Karpas-422 (cell line): ENCODE measurements around the gene AQP2. TPM values are rescaled to one million over a fixed set of nuclear protein-coding genes. Genes with fewer than 3 reads are reported as not detected.

Experiments
- DNase-seq: peaks from one replicate; pipeline ENCODE4 v3.0.0-alpha.2; 2015
- H2AFZ ChIP-seq: fragments of 200-600 bp; sonication (generic); 2 replicates; pipeline ENCODE4 v1.6.1; 2014; ENCODE audit warnings: antibody characterized with exemption, low read length, mixed read lengths
- H3K27ac ChIP-seq: fragments of 200-600 bp; sonication (generic); 2 replicates; pipeline ENCODE4 v1.5.1; 2014; ENCODE audit warnings: mild to moderate bottlenecking, low read length, moderate library complexity
- H3K27me3 ChIP-seq: fragments of 200-600 bp; sonication (generic); 2 replicates; pipeline ENCODE4 v1.6.1; 2014; ENCODE audit warnings: low read length, mixed read lengths
- H3K36me3 ChIP-seq: fragments of 200-600 bp; sonication (generic); 2 replicates; pipeline ENCODE4 v1.6.1; 2014; ENCODE audit warnings: low read length, mixed read lengths; ENCODE audit not compliant: insufficient read depth
- H3K4me1 ChIP-seq: fragments of 200-600 bp; sonication (generic); 2 replicates; pipeline ENCODE4 v1.6.1; 2014; ENCODE audit warnings: mild to moderate bottlenecking, low read length, mixed read lengths
- H3K4me2 ChIP-seq: fragments of 200-600 bp; sonication (generic); 2 replicates; pipeline ENCODE4 v1.6.1; 2014; ENCODE audit warnings: low read length, low read depth, mild to moderate bottlenecking; ENCODE audit not compliant: poor library complexity, severe bottlenecking
- H3K4me3 ChIP-seq: fragments of 200-600 bp; sonication (generic); 2 replicates; pipeline ENCODE4 v1.5.1; 2014; ENCODE audit warnings: mild to moderate bottlenecking, antibody characterized with exemption, low read length, mixed read lengths
- H3K79me2 ChIP-seq: fragments of 200-600 bp; sonication (generic); 2 replicates; pipeline ENCODE4 v1.6.1; 2014; ENCODE audit warnings: mild to moderate bottlenecking, low read length, mixed read lengths
- H3K9ac ChIP-seq: fragments of 200-600 bp; sonication (generic); 2 replicates; pipeline ENCODE4 v1.6.0; 2014; ENCODE audit warnings: low read length
- H3K9me2 ChIP-seq: fragments of 200-600 bp; sonication (generic), shearing (Covaris generic); replicated peaks from 2 replicates; pipeline ENCODE4 v1.6.0; 2014; ENCODE audit warnings: mild to moderate bottlenecking, low read length, moderate library complexity; ENCODE audit not compliant: insufficient read depth
- H3K9me3 ChIP-seq: fragments of 300-700, 200-600 bp; sonication (generic); 2 replicates; pipeline ENCODE4 v1.6.1; 2014; ENCODE audit warnings: low read length, mixed read lengths
- H4K20me1 ChIP-seq: fragments of 200-600 bp; sonication (generic); 2 replicates; pipeline ENCODE4 v1.6.1; 2014; ENCODE audit warnings: mild to moderate bottlenecking, antibody characterized with exemption, low read length, low read depth; ENCODE audit not compliant: insufficient read depth
- total RNA-seq: library from RNA; depleted of rRNA; stranded (reverse); fragments of >200 nt; shearing (Covaris generic); gene quantifications from 2 replicates; pipeline ENCODE4 v1.2.3, GENCODE V29; 2014; ENCODE audit warnings: low replicate concordance

Gene AQP2
- total RNA-seq, 1 experiment from 2014 or later: 0.63 TPM

GRCh38 chr12:49953961-49954846 lies 3.7 kb downstream of the AQP2 start:
- peaks cover 100% of the 10 kb centered on the region for H3K4me1 ChIP-seq
- peak overlapping the region; percentile 99 for H3K27ac ChIP-seq
- H2AFZ ChIP-seq: no peak overlapping the region
- H3K9ac ChIP-seq: peak overlapping the region; percentile 55
- no peaks in the 10 kb centered on the region for H3K9me3 ChIP-seq
- peak overlapping the region; percentile 11 for H3K4me2 ChIP-seq
- H4K20me1 ChIP-seq: no peaks in the 10 kb centered on the region
- no peaks in the 10 kb centered on the region for H3K79me2 ChIP-seq
- DNase-seq: peak; percentile 56
- H3K4me3 ChIP-seq: no peak overlapping the region
- no peaks in the 10 kb centered on the region for H3K9me2 ChIP-seq
- no peaks in the 10 kb centered on the region for H3K27me3 ChIP-seq
- H3K36me3 ChIP-seq: no peaks in the 10 kb centered on the region; the same call in 1 of the 2 replicates

DNA sequence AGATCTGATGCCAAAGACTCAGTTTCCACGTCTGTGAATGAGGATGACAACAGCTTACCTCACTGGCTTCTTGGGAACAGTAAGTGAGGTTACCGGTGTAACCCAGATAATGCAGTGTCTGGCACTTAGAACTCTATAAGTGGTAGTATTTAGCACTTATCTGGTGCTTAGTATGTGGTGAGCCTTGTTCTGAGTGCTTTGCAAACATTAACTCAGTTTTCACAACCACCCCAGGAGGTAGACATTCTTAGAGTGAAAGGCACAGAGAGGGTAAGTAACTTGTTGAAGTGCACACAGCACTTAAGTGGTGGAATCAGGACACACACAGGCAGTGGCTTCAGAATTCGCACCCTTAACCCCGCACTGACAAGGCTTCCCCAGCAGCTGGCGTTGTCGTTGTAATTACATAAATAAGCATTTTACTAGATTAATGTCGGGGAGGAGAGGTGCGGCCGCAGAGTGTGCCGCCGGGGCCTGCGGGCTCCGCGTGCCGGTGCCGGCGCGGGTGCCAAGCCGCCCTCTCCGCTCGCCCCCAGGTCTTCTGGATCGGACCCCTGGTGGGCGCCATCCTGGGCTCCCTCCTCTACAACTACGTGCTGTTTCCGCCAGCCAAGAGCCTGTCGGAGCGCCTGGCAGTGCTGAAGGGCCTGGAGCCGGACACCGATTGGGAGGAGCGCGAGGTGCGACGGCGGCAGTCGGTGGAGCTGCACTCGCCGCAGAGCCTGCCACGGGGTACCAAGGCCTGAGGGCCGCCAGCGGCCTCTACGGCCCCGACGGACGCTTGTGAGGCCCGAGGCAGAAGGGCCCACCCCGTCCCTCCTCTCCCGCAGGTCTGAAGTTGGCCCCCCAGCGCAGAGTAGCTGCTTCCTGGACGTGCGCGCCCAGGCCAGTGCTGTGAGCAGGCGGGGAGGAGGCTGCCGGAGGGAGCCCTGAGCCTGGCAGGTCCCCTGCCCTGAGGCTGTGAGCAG lies 4.6 kb downstream of the AQP2 start:
- Histone ChIP-seq H2AFZ (no peak overlapping the region), H3K9ac (peak overlapping the region; percentile 70)

GRCh38 chr12:49955899-49956662 lies 5.5 kb downstream of the AQP2 start:
- no peaks in the 10 kb centered on the region for H3K9me2 ChIP-seq
- no peaks in the 10 kb centered on the region for H3K79me2 ChIP-seq
- DNase-seq: peak; percentile 75
- H3K4me1 ChIP-seq: peaks cover 100% of the 10 kb centered on the region
- H2AFZ ChIP-seq: no peak overlapping the region
- peak overlapping the region; percentile 65 for H3K4me2 ChIP-seq
- peak overlapping the region; percentile 99 for H3K27ac ChIP-seq
- no peaks in the 10 kb centered on the region for H3K27me3 ChIP-seq
- H3K4me3 ChIP-seq: peak overlapping the region; percentile 36; the same call in 1 of the 2 replicates
- no peaks in the 10 kb centered on the region for H4K20me1 ChIP-seq
- H3K9ac ChIP-seq: peak overlapping the region; percentile 70
- no peaks in the 10 kb centered on the region for H3K9me3 ChIP-seq
- H3K36me3 ChIP-seq: no peaks in the 10 kb centered on the region; the same call in 1 of the 2 replicates

More for the DNA sequence above, 4.6 kb downstream of the AQP2 start:
- H3K4me1 ChIP-seq: peaks cover 100% of the 10 kb centered on the region
- no peaks in the 10 kb centered on the region; the same call in 1 of the 2 replicates for H3K36me3 ChIP-seq
- no peaks in the 10 kb centered on the region for H3K9me2 ChIP-seq
- H3K9me3 ChIP-seq: no peaks in the 10 kb centered on the region
- H3K79me2 ChIP-seq: no peaks in the 10 kb centered on the region
- no peaks in the 10 kb centered on the region for H3K27me3 ChIP-seq
- H3K4me2 ChIP-seq: peak overlapping the region; percentile 65
- H3K27ac ChIP-seq: peak overlapping the region; percentile 99
- H4K20me1 ChIP-seq: no peaks in the 10 kb centered on the region
- H3K4me3 ChIP-seq: no peak overlapping the region
- peak; percentile 57 for DNase-seq

- Histone ChIP-seq H3K4me1 (peaks cover 96% of the 10 kb centered on the region), H3K79me2 (peaks cover under 1% of the 10 kb centered on the region), H3K27ac (peak overlapping the region; percentile 99), H3K9me2 (no peaks in the 10 kb centered on the region), H3K4me3 (peak overlapping the region; percentile 36; the same call in 1 of the 2 replicates), H2AFZ (no peak overlapping the region), H4K20me1 (no peaks in the 10 kb centered on the region), H3K4me2 (peak overlapping the region; percentile 65), H3K9ac (peak overlapping the region; percentile 70), H3K9me3 (no peaks in the 10 kb centered on the region), H3K27me3 (no peaks in the 10 kb centered on the region), H3K36me3 (no peaks in the 10 kb centered on the region; the same call in 1 of the 2 replicates)
- peak; percentile 81 for DNase-seq
Measured at GRCh38 chr12:49956663-49957569, 6.4 kb downstream of the AQP2 start.

- Histone ChIP-seq H3K4me1 (peaks cover 96% of the 10 kb centered on the region), H2AFZ (no peak overlapping the region), H3K4me2 (peak overlapping the region; percentile 65), H3K79me2 (peaks cover 5% of the 10 kb centered on the region), H4K20me1 (no peaks in the 10 kb centered on the region), H3K4me3 (peak overlapping the region; percentile 36; the same call in 1 of the 2 replicates), H3K9me3 (no peaks in the 10 kb centered on the region), H3K9ac (peak overlapping the region; percentile 70), H3K27ac (peak overlapping the region; percentile 99), H3K9me2 (no peaks in the 10 kb centered on the region), H3K27me3 (no peaks in the 10 kb centered on the region), H3K36me3 (no peaks in the 10 kb centered on the region; the same call in 1 of the 2 replicates)
- DNase-seq: peak; percentile 50
Measured at GRCh38 chr12:49957570-49957967, 7.0 kb downstream of the AQP2 start.

DNA sequence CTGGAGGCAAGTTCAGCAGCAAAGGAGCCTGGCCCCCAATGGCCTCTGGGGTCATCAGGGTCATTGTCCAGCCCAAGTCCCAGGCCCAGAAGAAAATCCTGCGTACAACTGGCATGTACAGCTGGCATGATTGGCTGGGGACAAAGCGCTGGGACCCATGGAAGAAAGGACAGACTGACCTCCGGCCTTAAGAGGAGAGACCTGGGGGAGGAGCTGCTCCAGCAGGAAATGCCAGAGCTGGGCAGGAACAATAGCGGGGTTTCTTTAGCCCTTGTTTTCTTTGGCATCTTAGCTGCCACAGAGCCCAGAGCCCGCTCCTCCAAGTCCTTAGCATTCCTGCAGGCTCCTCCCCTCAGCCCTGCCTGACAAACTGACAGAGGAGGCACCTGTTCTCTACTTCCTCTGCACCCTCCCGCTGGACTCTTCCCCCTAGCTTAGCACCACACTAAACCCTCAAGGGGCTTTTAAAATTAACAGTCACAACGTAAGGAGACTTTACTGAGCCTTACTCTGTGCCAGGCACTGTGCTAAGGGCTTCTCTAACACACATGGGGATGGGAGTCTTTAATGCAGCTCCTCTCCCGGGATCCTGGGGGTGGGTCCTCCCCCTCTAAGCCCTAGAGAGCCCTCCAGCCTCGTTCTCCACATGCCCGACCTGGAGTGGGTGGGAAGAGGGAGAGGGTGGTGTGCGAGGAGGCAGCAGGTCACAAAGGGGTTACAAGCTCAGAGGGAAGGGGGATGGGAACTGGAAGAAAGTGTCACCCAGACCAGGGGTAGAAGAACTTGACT lies 9.3 kb downstream of the AQP2 start:
- H3K9ac ChIP-seq: peak overlapping the region; percentile 74
- H3K4me2 ChIP-seq: peak overlapping the region; percentile 62
- H3K27me3 ChIP-seq: no peaks in the 10 kb centered on the region

More for the DNA sequence above, 9.3 kb downstream of the AQP2 start:
- peak overlapping the region; percentile 99 for H3K27ac ChIP-seq
- peaks cover 7% of the 10 kb centered on the region for H3K79me2 ChIP-seq
- peak; percentile 89 for DNase-seq
- peak overlapping the region; percentile 47 for H3K4me3 ChIP-seq
- no peaks in the 10 kb centered on the region for H3K9me2 ChIP-seq
- H3K9me3 ChIP-seq: no peaks in the 10 kb centered on the region
- no peaks in the 10 kb centered on the region for H4K20me1 ChIP-seq
- H3K4me1 ChIP-seq: peaks cover 96% of the 10 kb centered on the region
- H2AFZ ChIP-seq: no peak overlapping the region
- no peaks in the 10 kb centered on the region; the same call in 1 of the 2 replicates for H3K36me3 ChIP-seq
